MM.1S (cell line): ENCODE data around the gene GATB.

Experiments
- EZH2 ChIP-seq: fragments of 300-600 bp; sonication (generic); optimal IDR thresholded peaks from 2 replicates; pipeline ENCODE3; 2017; ENCODE audit warnings: low read depth, mild to moderate bottlenecking, antibody characterized with exemption, low read length, mixed read lengths
- TF ChIP-seq, protein P1 (sequence below): fragments of 300-600 bp; sonication (generic); IDR thresholded peaks from 2 replicates; pipeline ENCODE4 v1.5.1; 2016; ENCODE audit warnings: antibody characterized with exemption, low read length, mixed read lengths

DNA sequence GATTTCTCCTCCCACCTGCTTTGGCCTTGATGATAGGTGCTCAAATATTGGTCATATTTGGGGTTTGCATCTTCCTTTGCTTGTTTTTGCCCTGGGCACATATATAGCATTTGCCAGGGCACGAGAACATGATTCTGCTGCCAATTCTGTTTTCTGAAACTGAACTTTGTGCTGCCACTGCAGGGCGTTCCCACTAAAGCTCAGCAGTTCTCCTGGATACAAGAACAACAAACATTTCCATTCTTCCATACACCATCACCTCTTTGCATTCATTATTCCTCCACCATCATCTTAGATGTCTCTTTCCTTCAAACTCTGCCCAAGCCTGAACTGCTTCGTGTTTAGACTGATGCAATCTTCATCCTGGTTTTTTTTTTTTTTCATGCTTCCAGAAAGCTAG is 36.3 kb upstream of the GATB start:
- TF ChIP-seq, protein P1, sequence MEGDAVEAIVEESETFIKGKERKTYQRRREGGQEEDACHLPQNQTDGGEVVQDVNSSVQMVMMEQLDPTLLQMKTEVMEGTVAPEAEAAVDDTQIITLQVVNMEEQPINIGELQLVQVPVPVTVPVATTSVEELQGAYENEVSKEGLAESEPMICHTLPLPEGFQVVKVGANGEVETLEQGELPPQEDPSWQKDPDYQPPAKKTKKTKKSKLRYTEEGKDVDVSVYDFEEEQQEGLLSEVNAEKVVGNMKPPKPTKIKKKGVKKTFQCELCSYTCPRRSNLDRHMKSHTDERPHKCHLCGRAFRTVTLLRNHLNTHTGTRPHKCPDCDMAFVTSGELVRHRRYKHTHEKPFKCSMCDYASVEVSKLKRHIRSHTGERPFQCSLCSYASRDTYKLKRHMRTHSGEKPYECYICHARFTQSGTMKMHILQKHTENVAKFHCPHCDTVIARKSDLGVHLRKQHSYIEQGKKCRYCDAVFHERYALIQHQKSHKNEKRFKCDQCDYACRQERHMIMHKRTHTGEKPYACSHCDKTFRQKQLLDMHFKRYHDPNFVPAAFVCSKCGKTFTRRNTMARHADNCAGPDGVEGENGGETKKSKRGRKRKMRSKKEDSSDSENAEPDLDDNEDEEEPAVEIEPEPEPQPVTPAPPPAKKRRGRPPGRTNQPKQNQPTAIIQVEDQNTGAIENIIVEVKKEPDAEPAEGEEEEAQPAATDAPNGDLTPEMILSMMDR: no peak
- TF ChIP-seq EZH2: no peak
